CD14-positive monocyte (primary cell): Measurements from ENCODE around the gene GDPGP1. TPM values are rescaled to one million over a fixed set of nuclear protein-coding genes. Genes with fewer than 3 reads are reported as not detected.

Experiments used
- DNase-seq, 3 donors: peaks; one replicate each; pipeline ENCODE4 v3.0.0-alpha.2; 2011 to 2022
- H2AFZ ChIP-seq: 2 replicates; pipeline ENCODE4 v1.6.0; 2012; ENCODE audit warnings: mild to moderate bottlenecking, low read depth, low read length, inconsistent platforms; ENCODE audit not compliant: insufficient read depth, poor library complexity, severe bottlenecking
- H3K27ac ChIP-seq, 2 donors: 1 replicate in 1 of 2; 2 replicates in 1 of 2; pipeline ENCODE4 v1.5.1; 2012 to 2013; ENCODE audit warnings: low read length in 2 of 2, control low read depth in 1 of 2, inconsistent platforms in 1 of 2, low read depth in 1 of 2, mild to moderate bottlenecking in 1 of 2
- H3K27me3 ChIP-seq, 2 donors: one replicate each; pipeline versions ENCODE4 v1.6.0 to v1.6.1; 2011 to 2013; ENCODE audit warnings: low read length in 2 of 2; ENCODE audit not compliant: control insufficient read depth in 2 of 2, insufficient read depth in 2 of 2
- H3K36me3 ChIP-seq, 2 donors: replicated peaks in 1 of 2; 1 replicate in 1 of 2; 2 replicates in 1 of 2; pipeline versions ENCODE4 v1.5.1 to v1.6.1; 2012 to 2013; ENCODE audit warnings: low read length in 2 of 2, control low read depth in 1 of 2, inconsistent platforms in 1 of 2, mild to moderate bottlenecking in 1 of 2; ENCODE audit not compliant: insufficient read depth in 2 of 2, control insufficient read depth in 1 of 2
- H3K4me1 ChIP-seq, 2 donors: 1 replicate in 1 of 2; 2 replicates in 1 of 2; pipeline versions ENCODE4 v1.5.1 to v1.6.1; 2012 to 2013; ENCODE audit warnings: low read length in 2 of 2, control low read depth in 1 of 2, inconsistent platforms in 1 of 2, mild to moderate bottlenecking in 1 of 2, moderate library complexity in 1 of 2; ENCODE audit not compliant: insufficient read depth in 2 of 2, control insufficient read depth in 1 of 2
- H3K4me2 ChIP-seq: replicated peaks from 2 replicates; pipeline ENCODE3; 2012; ENCODE audit warnings: low read length, moderate library complexity, mild to moderate bottlenecking; ENCODE audit not compliant: poor library complexity, severe bottlenecking; ENCODE audit errors: extremely low read depth
- H3K4me3 ChIP-seq, 3 experiments: fragments of 200-600 bp in 1 of 3; sonication (generic) in 1 of 3; replicated peaks in 1 of 3; 1 replicate in 2 of 3; 2 replicates in 1 of 3; pipeline ENCODE4 v1.5.1; 2011 to 2013; ENCODE audit warnings: low read length in 3 of 3, mild to moderate bottlenecking in 3 of 3, control low read depth in 2 of 3, low read depth in 2 of 3, inconsistent platforms in 1 of 3, moderate library complexity in 1 of 3
- H3K79me2 ChIP-seq: 2 replicates; pipeline ENCODE4 v1.6.0; 2012; ENCODE audit warnings: mild to moderate bottlenecking, control low read depth, inconsistent platforms, low read length, moderate library complexity; ENCODE audit not compliant: insufficient read depth
- H3K9ac ChIP-seq: 2 replicates; pipeline ENCODE4 v1.6.0; 2017; ENCODE audit warnings: low read length, mild to moderate bottlenecking; ENCODE audit not compliant: insufficient read depth, poor library complexity, severe bottlenecking
- H3K9me3 ChIP-seq, 2 donors: replicated peaks in 1 of 2; 1 replicate in 1 of 2; 2 replicates in 1 of 2; pipeline versions ENCODE4 v1.5.1 to v1.6.1; 2012 to 2013; ENCODE audit warnings: low read length in 2 of 2, control low read depth in 1 of 2; ENCODE audit not compliant: control insufficient read depth in 1 of 2, insufficient read depth in 1 of 2
- H4K20me1 ChIP-seq: 2 replicates; pipeline ENCODE4 v1.6.0; 2012; ENCODE audit warnings: mild to moderate bottlenecking, low read length, control low read depth, moderate library complexity; ENCODE audit not compliant: insufficient read depth
- H3K27ac Mint-ChIP-seq, 7 donors: one replicate each; pipeline ENCODE4 v1.8.0; 2020; ENCODE audit warnings: mild to moderate bottlenecking in 7 of 7, mixed read lengths in 7 of 7, moderate library complexity in 6 of 7, inconsistent platforms in 2 of 7
- H3K27me3 Mint-ChIP-seq, 3 donors: one replicate each; pipeline ENCODE4 v1.8.0; 2021 to 2022; ENCODE audit warnings: low read depth in 3 of 3, mild to moderate bottlenecking in 3 of 3, mixed read lengths in 3 of 3, moderate library complexity in 3 of 3, inconsistent platforms in 1 of 3
- H3K36me3 Mint-ChIP-seq, 2 donors: one replicate each; pipeline ENCODE4 v1.8.0; 2020; ENCODE audit warnings: mixed read lengths in 2 of 2, inconsistent platforms in 1 of 2, mild to moderate bottlenecking in 1 of 2
- H3K4me1 Mint-ChIP-seq: one replicate; pipeline ENCODE4 v1.8.0; 2020; ENCODE audit warnings: mild to moderate bottlenecking, mixed read lengths
- H3K4me3 Mint-ChIP-seq, 2 donors: one replicate each; pipeline ENCODE4 v1.8.0; 2020; ENCODE audit warnings: mild to moderate bottlenecking in 2 of 2, mixed read lengths in 2 of 2, moderate library complexity in 1 of 2
- H3K9me3 Mint-ChIP-seq, 7 donors: one replicate each; pipeline ENCODE4 v1.8.0; 2020 to 2022; ENCODE audit warnings: mixed read lengths in 7 of 7, mild to moderate bottlenecking in 6 of 7, moderate library complexity in 6 of 7, inconsistent platforms in 2 of 7
- CTCF ChIP-seq: fragments of 200-600 bp; IDR thresholded peaks from one replicate; pipeline ENCODE4 v1.8.0; 2022; ENCODE audit warnings: antibody characterized with exemption, mild to moderate bottlenecking
- WGBS: methylation state at CpG from one replicate; pipeline ENCODE4 v1.1.5; 2013; ENCODE audit warnings: missing lambda C conversion rate; ENCODE audit not compliant: insufficient coverage; 5-methylcytosine and 5-hydroxymethylcytosine counted together
- intact Hi-C, 2 donors: fragments of 100-400 bp; cut with micrococcal nuclease; formaldehyde crosslinking; loops; one replicate each; pipeline versions ENCODE4 v1.15.0 to v1.15.1; 2023
- polyA plus RNA-seq, 3 donors: library from polyadenylated mRNA; depleted of rRNA in 1 of 3; unstranded in 2 of 3; stranded (reverse) in 1 of 3; fragments of 300-500 nt in 2 of 3; fragments of >200 nt in 1 of 3; fragmentation: Illumina TruSeq in 2 of 3; gene quantifications; 1 replicate in 2 of 3; 2 replicates in 1 of 3; pipeline ENCODE4 v1.2.3, GENCODE V29; 2012 to 2021

Gene GDPGP1
- polyA plus RNA-seq, 3 donors = 0.53 to 3.3 (median 0.91) TPM

DNA sequence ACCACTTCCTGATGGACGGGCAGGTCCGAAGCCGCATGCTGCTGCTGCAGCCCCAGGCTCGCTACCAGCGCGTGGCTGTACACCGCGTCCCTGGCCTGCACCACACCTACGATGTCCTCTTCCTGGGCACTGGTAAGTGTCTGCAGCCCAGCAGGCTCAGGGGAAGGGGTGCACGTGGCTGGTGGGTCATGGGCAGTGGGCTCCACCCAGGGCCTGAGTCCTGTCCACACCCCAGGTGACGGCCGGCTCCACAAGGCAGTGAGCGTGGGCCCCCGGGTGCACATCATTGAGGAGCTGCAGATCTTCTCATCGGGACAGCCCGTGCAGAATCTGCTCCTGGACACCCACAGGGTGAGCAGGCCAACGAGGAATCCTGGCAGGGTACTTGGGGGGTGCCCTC lies 9.0 kb upstream of the GDPGP1 start:
- Mint-ChIP-seq H3K4me3 (no peak overlapping the region), H3K27me3 (peaks cover 0 to under 1% (median 0%) of the 10 kb centered on the region in 3 donors), H3K36me3 (peaks cover 80 to 97% of the 10 kb centered on the region in 2 donors), H3K4me1 (peaks cover 2% of the 10 kb centered on the region), H3K27ac (peak overlapping the region in 1 of 7 donors; percentile 19), H3K9me3 (peaks cover 0 to 1% (median 0%) of the 10 kb centered on the region in 7 donors)
- Histone ChIP-seq H3K4me2 (no peak overlapping the region), H3K27ac (no peak overlapping the region), H3K27me3 (no peaks in the 10 kb centered on the region), H3K9ac (no peak overlapping the region), H3K79me2 (peaks cover 4% of the 10 kb centered on the region), H4K20me1 (peaks cover 73% of the 10 kb centered on the region), H3K4me3 (no peak overlapping the region), H2AFZ (no peak overlapping the region), H3K4me1 (peaks cover 1 to 2% of the 10 kb centered on the region in 2 donors), H3K36me3 (peaks cover 89 to 91% of the 10 kb centered on the region in 2 donors), H3K9me3 (no peaks in the 10 kb centered on the region)
- WGBS = 96% methylated on average over 16 of the region's 17 CpGs
- no peak for DNase-seq
- intact Hi-C loops = no loop called here
- TF ChIP-seq CTCF = no peak

GRCh38 chr15:90225504-90226234 lies 8.3 kb upstream of the GDPGP1 start:
- Histone ChIP-seq H3K27me3 (no peaks in the 10 kb centered on the region), H3K36me3 (peaks cover 92 to 94% of the 10 kb centered on the region in 2 donors), H3K4me1 (peaks cover 8% of the 10 kb centered on the region in 2 donors), H4K20me1 (peaks cover 76% of the 10 kb centered on the region), H3K79me2 (peaks cover 8% of the 10 kb centered on the region), H2AFZ (no peak overlapping the region), H3K9ac (no peak overlapping the region), H3K4me2 (no peak overlapping the region), H3K27ac (no peak overlapping the region), H3K9me3 (no peaks in the 10 kb centered on the region), H3K4me3 (no peak overlapping the region)
- Mint-ChIP-seq H3K4me1 (peaks cover 7% of the 10 kb centered on the region), H3K27ac (peak overlapping the region in 1 of 7 donors; percentile 19), H3K9me3 (peaks cover 0 to 1% (median 0%) of the 10 kb centered on the region in 7 donors), H3K36me3 (peaks cover 84 to 98% of the 10 kb centered on the region in 2 donors), H3K4me3 (no peak overlapping the region), H3K27me3 (no peaks in the 10 kb centered on the region)
- WGBS = 97% methylated on average over 13 of the region's 18 CpGs
- no peak for TF ChIP-seq CTCF
- intact Hi-C loops = no loop called here
- no peak for DNase-seq
